ENCODE data around the gene SLC16A12. TPM values are rescaled to one million over a fixed set of nuclear protein-coding genes. Genes with fewer than 3 reads are reported as not detected.
"Not testable (repeated sequence)": the region's sequence is repeated elsewhere in the genome, so short reads cannot be mapped to it uniquely, and the experiment has no call there.

Gene SLC16A12
- total RNA-seq, 1 experiment from 2014 or later = 0.08 TPM

GRCh38 chr10:89391907-89392756, 143.3 kb downstream of the SLC16A12 start, which contains the start of gene IFIT1:
IFIT1 (plus strand) TSS chr10:89392623; CDS start chr10:89392713, 90 bp downstream.
- DNase-seq (ENCODE audit: low spot score) = peak; percentile 95

GRCh38 chr10:89391226-89391576, 144.2 kb downstream of the SLC16A12 start:
- DNase-seq (ENCODE audit: low spot score) = not testable (repeated sequence)

GRCh38 chr10:89390476-89391225, 144.7 kb downstream of the SLC16A12 start:
- DNase-seq (ENCODE audit: low spot score) = no peak

- peak; percentile 24 for DNase-seq (ENCODE audit: low spot score)
These were observed 146.1 kb downstream of the SLC16A12 start for GRCh38 chr10:89389254-89389653.

GRCh38 chr10:89388806-89389205, 146.6 kb downstream of the SLC16A12 start:
- DNase-seq (ENCODE audit: low spot score) = no peak

- DNase-seq (ENCODE audit: low spot score) = no peak
These were observed 150.7 kb downstream of the SLC16A12 start for GRCh38 chr10:89384474-89385340.

DNA sequence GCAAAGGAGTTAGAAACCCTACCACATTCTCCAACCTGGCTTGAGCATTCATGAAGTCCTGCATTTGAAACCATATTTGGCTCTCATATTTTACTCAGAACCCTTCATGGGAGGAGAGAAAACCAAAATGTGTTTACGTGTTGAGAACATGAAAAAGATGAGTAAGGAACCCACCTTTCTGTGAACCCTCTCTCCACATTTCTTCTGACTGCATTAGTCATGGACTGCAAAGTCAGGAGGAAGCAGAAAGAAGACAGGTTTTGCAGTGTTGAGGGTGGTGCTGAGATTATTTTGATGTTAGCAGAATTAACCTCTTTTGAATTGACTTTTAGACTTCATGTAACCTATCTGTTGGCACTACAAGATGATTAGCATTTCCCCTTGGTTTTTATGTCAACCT, 152.6 kb downstream of the SLC16A12 start:
- DNase-seq (ENCODE audit: low spot score) = no peak

Other genes with a start within 250 kb of the SLC16A12 start
- gene IFIT2, start 233.5 kb downstream of the SLC16A12 start, total RNA-seq (2014; rRNA removed; shearing (Covaris generic)) = 3.9 and 4.0 TPM in 2 replicates
- 24.6 and 31.4 TPM in 2 replicates for gene IFIT3, start 207.6 kb downstream of the SLC16A12 start, total RNA-seq (2014; rRNA removed; shearing (Covaris generic))
- 0.12 TPM in 1 of 2 replicates, not detected in the other for gene IFIT1B, start 157.5 kb downstream of the SLC16A12 start, total RNA-seq (2014; rRNA removed; shearing (Covaris generic))
- gene IFIT1, start 143.0 kb downstream of the SLC16A12 start, total RNA-seq (2014; rRNA removed; shearing (Covaris generic)) = 102 and 123 TPM in 2 replicates
- gene IFIT5, start 121.0 kb downstream of the SLC16A12 start, total RNA-seq (2014; rRNA removed; shearing (Covaris generic)) = 34.9 and 41.6 TPM in 2 replicates
- 6.5 and 9.7 TPM in 2 replicates for gene PANK1, start 109.6 kb upstream of the SLC16A12 start, total RNA-seq (2014; rRNA removed; shearing (Covaris generic))
- gene KIF20B, start 166.0 kb upstream of the SLC16A12 start, total RNA-seq (2014; rRNA removed; shearing (Covaris generic)) = 11.8 and 19.6 TPM in 2 replicates

All from H4 (cell line).